Urinary bladder (tissue), 4 donors: ENCODE data around the gene SLC2A4. TPM values are rescaled to one million over a fixed set of nuclear protein-coding genes. Genes with fewer than 3 reads are reported as not detected.
A peak's percentile ranks its signal among the peaks of the same experiment; 100 is the strongest.

Experiments used
- DNase-seq: peaks from one replicate; pipeline ENCODE4 v3.0.0-alpha.2; 2015; ENCODE audit errors: extremely low spot score
- H3K27ac ChIP-seq: one replicate; pipeline ENCODE4 v1.5.1; 2013; ENCODE audit warnings: low read depth, mild to moderate bottlenecking, moderate library complexity
- H3K36me3 ChIP-seq: one replicate; pipeline ENCODE4 v1.6.1; 2013; ENCODE audit warnings: mild to moderate bottlenecking, moderate library complexity; ENCODE audit not compliant: insufficient read depth
- H3K4me1 ChIP-seq: one replicate; pipeline ENCODE4 v1.6.1; 2013; ENCODE audit warnings: mild to moderate bottlenecking, moderate library complexity; ENCODE audit not compliant: insufficient read depth
- H3K4me3 ChIP-seq: one replicate; pipeline ENCODE4 v1.5.1; 2013; ENCODE audit warnings: low read depth, low read length
- WGBS: extraction: QIAGEN DNeasy Blood & Tissue Kit; methylation state at CpG from one replicate; pipeline ENCODE4 v1.1.7; 2013; 5-methylcytosine and 5-hydroxymethylcytosine counted together
- polyA plus RNA-seq: library from polyadenylated mRNA; stranded (reverse); fragments of 200-250 nt; gene quantifications from one replicate; pipeline ENCODE4 v1.2.3, GENCODE V29; 2013
- total RNA-seq: library from RNA; depleted of rRNA; stranded (reverse); fragments of >200 nt; gene quantifications from one replicate; pipeline ENCODE4 v1.2.3, GENCODE V29; 2014
- donor health status: healthy with polysubstance abuse.
- donor health status: healthy.

SLC2A4 gene
- total and polyA plus RNA-seq, 2 donors = 11.6 to 66.1 TPM

DNA sequence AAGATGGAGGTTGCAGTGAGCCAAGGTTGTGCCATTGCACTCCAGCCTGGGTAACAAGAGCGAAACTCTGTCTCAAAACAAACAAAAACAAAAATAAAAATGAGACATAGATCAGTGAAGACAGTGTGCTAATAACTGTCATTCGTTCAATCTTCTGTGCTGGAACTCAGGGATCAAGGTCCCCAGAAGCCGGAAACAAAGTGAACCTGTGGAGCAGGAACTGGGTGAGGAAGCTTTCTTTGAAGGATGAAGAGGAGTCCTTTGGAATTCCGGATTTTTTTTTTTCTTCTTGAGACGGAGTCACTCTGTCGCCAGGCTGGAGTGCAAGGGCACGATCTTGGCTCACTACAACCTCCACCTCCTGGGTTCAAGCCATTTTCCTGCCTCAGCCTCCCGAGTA is 2.1 kb upstream of the SLC2A4 start:
- WGBS = 81% methylated on average over 8 of the region's 8 CpGs
- DNase-seq = no peak
- no peak overlapping the region for H3K27ac ChIP-seq

DNA sequence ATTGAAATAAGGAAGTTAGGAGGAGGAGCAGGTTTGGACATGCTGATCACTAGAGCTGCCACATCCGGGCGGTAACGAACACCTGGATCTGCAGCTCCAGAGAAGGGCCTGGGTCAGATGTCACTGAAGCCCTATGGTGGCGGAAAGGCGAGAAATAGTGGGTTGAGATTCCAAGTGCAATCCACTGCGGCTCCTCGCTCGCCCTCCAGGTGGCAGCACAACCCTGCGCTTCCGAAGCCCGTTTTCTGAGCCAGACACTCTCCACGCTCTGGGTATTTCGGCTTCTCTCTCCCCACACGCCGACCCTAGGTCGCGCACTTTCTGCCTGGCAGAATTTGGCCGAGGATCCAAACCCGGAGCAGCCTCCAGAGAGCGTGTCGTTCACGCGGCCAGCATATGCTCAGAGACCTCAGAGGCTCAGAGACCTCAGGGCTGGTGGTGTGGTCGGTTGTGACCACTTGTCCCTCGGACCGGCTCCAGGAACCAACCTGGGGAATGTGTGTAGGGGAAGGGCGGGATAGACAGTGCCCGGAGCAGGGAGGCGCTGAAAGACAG is 922 bp upstream of the SLC2A4 start:
- H3K36me3 ChIP-seq = no peaks in the 10 kb centered on the region
- DNase-seq = peak; percentile 71
- no peaks in the 10 kb centered on the region for H3K4me1 ChIP-seq
- peak overlapping the region; percentile 62 for H3K27ac ChIP-seq
- H3K4me3 ChIP-seq = peak overlapping the region; percentile 29
- WGBS = under 1% methylated on average over 29 of the region's 29 CpGs

More for the DNA sequence above, 2.1 kb upstream of the SLC2A4 start:
- H3K4me3 ChIP-seq = no peak overlapping the region
- no peaks in the 10 kb centered on the region for H3K36me3 ChIP-seq
- no peaks in the 10 kb centered on the region for H3K4me1 ChIP-seq

DNA sequence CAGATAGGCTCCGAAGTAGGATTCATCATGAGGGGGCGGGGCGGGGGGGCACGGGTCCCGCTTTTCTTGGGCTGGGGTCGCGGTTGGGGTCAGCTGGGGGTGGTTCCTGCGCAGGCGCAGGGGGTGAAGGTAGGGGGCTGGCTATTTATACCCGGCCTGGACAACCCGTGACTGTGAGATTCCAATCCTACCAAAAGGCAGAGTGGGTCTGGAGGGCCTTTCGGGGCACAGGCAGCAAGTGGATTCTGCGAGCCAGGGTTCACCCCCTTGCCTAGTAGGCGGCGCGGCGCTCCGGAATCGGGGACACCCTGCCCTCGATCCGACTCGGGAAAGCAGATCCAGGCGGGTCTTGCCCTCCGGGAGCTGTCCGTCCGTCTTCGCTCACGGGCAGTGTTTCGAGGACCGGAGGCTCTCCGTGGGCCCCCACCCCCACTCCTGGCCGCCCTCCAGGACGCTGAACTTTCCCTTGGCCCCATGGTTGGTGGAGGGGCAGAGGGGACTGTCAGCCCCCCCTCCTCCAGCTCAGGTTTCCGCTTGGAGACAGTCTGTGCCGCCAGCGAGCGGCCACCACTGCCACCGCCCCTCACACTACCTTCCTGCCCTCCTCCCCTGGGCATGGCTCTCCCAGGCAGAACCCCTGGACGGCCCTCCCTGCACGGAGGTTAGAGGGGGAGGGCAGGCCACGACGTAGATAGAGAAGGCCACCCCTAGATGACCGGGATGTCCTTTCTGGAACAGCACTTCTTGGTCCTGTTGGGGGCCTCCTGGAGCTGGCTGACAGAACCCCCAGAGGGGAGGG is 634 bp downstream of the SLC2A4 start:
- 2% methylated on average over 43 of the region's 43 CpGs for WGBS
- DNase-seq = no peak
- Histone ChIP-seq H3K27ac (no peak overlapping the region), H3K4me3 (peak overlapping the region; percentile 45), H3K36me3 (no peaks in the 10 kb centered on the region), H3K4me1 (no peaks in the 10 kb centered on the region)

DNA sequence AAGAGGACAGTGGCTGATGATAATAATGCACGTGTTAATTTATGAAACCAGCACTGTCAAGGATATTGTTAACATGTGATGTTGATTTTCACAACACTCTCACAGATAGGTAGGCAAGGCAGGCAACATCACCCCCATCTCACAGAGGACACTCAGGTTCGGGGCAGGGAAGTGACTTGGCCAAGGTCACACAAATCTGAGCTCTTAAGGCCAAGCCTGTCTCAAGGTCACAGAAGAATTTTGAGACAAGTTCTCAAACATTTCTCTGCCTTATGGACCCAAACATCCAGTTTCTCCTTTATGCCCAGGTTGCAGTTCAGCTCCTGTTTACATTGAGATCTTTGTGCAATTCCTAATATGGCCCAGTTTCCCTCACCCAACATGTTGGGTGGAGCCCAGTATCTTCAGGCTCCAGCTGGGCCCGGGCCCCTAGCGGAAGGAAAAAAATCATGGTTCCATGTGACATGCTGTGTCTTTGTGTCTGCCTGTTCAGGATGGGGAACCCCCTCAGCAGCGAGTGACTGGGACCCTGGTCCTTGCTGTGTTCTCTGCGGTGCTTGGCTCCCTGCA is 1.3 kb downstream of the SLC2A4 start:
- DNase-seq = no peak
- no peaks in the 10 kb centered on the region for H3K4me1 ChIP-seq

DNA sequence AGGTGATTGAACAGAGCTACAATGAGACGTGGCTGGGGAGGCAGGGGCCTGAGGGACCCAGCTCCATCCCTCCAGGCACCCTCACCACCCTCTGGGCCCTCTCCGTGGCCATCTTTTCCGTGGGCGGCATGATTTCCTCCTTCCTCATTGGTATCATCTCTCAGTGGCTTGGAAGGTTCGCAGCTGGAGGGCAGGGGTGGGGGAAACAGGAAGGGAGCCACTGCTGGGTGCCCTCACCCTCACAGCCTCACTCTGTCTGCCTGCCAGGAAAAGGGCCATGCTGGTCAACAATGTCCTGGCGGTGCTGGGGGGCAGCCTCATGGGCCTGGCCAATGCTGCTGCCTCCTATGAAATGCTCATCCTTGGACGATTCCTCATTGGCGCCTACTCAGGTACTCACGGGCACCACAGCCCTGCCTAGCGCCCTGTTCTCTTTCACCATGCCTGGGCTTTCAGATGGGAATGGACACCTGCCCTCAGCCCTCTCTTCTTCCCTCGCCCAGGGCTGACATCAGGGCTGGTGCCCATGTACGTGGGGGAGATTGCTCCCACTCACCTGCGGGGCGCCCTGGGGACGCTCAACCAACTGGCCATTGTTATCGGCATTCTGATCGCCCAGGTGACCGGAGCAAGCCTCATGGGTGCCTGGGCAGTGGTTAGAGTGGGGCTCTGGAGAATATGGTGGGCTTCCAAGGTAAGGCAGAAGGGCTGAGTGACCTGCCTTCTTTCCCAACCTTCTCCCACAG is 2.1 kb downstream of the SLC2A4 start:
- Histone ChIP-seq H3K36me3 (no peaks in the 10 kb centered on the region), H3K4me3 (no peak overlapping the region), H3K27ac (no peak overlapping the region), H3K4me1 (no peaks in the 10 kb centered on the region)
- 79% methylated on average over 18 of the region's 18 CpGs for whole genome bisulfite sequencing
- no peak for DNase-seq

More for the DNA sequence above, 1.3 kb downstream of the SLC2A4 start:
- Histone ChIP-seq H3K4me3 (no peak overlapping the region), H3K36me3 (no peaks in the 10 kb centered on the region), H3K27ac (no peak overlapping the region)
- WGBS = 38% methylated on average over 6 of the region's 6 CpGs

DNA sequence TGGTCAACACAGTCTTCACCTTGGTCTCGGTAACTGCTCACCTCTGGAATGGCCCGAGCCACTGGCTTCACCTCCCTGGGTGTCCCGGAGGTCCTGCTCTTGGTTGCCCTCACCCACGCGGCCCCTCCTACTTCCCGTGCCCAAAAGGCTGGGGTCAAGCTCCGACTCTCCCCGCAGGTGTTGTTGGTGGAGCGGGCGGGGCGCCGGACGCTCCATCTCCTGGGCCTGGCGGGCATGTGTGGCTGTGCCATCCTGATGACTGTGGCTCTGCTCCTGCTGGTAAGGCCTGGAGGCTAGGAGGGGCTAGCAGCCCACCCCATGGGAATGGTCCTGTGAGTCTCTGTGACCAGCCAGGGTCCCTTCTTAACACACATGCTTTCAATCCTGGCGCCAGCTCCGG is 3.4 kb downstream of the SLC2A4 start:
- no peak overlapping the region for H3K27ac ChIP-seq
- DNase-seq = no peak
- H3K36me3 ChIP-seq = no peaks in the 10 kb centered on the region
- 94% methylated on average over 16 of the region's 16 CpGs for WGBS
- H3K4me1 ChIP-seq = no peaks in the 10 kb centered on the region
- H3K4me3 ChIP-seq = no peak overlapping the region

DNA sequence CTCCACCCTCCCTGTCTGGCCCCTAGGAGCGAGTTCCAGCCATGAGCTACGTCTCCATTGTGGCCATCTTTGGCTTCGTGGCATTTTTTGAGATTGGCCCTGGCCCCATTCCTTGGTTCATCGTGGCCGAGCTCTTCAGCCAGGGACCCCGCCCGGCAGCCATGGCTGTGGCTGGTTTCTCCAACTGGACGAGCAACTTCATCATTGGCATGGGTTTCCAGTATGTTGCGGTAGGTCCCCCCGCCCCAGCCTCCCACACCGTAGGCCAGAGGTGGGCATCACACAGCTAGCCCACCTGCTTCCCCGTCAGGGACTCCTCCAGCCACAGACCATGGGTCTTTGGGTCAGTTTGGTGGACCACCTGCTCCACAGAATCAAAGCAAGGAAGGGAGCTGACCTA is 4.2 kb downstream of the SLC2A4 start:
- 84% methylated on average over 12 of the region's 12 CpGs for WGBS

DNA sequence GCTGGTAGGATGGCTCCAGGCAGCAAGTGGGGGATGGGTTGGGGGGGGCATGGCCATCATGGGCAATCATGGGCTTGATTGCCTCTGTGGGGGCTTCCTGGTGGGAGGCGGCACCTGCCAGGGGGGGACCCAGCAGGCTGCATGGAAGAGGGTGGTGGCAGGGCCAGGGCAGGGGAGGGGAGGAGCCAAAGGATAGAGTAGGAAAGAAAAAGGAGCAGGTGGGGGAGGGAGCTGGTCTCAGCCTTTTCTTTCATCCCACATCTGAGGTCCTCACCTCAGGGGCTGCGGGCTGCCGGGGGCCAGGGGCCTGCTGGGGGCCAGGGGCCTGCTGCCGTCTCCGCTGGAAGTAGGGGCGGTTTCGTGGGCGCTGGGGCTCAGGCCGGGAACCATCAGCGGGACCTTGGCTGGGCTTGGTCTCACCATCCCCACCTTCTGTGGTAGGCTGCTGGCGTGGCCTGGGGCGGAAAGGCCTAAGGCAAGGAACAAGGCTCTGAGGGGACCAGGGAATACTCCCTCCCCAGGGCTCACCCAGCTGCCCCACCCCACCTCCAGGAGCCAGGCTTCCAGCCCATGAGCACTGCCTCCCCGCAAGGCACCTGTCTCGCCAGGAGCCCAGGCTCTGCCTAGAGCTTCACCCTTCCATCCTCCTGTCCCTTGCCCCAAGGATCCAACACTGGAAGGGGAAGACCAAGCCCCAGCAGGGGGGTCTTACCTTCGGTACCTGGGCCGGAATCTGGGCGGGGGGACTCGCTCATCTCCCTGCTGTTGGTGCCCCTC is 7.9 kb downstream of the SLC2A4 start:
- DNase-seq = no peak
- WGBS = 73% methylated on average over 18 of the region's 18 CpGs
- no peaks in the 10 kb centered on the region for H3K4me1 ChIP-seq
- H3K27ac ChIP-seq = no peak overlapping the region
- no peaks in the 10 kb centered on the region for H3K36me3 ChIP-seq
- no peak overlapping the region for H3K4me3 ChIP-seq

More for the DNA sequence above, 4.2 kb downstream of the SLC2A4 start:
- Histone ChIP-seq H3K36me3 (no peaks in the 10 kb centered on the region), H3K4me1 (no peaks in the 10 kb centered on the region), H3K4me3 (no peak overlapping the region), H3K27ac (no peak overlapping the region)
- DNase-seq = no peak

DNA sequence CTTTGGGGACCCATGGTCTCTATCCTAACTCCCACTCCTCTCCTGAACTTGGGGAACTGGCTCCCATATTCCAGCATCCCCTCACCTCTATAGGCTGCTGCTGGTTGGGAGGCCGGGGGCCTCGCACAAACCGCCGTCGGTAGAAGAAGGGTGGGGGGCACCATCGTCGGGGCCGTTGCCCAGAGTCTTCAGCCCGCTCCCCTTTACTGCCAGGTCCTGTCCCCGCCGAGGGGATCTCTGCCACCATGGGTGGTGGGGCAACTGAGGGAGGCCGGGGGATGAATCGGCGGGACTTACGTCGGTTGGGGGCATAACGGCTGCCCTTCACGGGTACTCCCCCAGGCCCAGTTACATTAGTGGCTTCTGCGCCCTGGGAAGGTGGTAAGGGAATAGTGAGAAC is 8.6 kb downstream of the SLC2A4 start:
- no peak for DNase-seq
- no peaks in the 10 kb centered on the region for H3K36me3 ChIP-seq
- 86% methylated on average over 19 of the region's 19 CpGs for WGBS
- no peaks in the 10 kb centered on the region for H3K4me1 ChIP-seq
- no peak overlapping the region for H3K4me3 ChIP-seq
- H3K27ac ChIP-seq = no peak overlapping the region

DNA sequence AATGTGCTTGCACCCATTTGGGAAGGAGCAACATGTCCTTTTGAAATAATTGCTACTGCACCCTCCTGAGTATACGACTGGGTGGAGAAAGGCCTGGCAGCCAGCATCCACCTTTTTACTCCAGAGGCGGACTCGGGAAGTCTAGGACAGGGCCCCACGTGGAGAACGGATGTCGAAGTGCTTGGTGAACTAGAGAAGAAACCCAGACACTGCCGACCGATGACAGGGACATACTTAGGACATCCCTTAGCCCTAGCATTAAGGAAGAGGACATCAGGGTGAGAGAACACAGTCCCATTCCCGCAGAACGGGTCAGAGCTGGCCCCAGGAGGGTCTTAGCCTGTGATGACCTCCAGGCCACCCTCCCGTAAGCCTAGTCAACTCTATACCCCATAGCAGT is 9.2 kb downstream of the SLC2A4 start:
- WGBS = 57% methylated on average over 11 of the region's 11 CpGs
- Histone ChIP-seq H3K36me3 (no peaks in the 10 kb centered on the region), H3K4me3 (no peak overlapping the region), H3K4me1 (no peaks in the 10 kb centered on the region), H3K27ac (no peak overlapping the region)
- DNase-seq = no peak

DNA sequence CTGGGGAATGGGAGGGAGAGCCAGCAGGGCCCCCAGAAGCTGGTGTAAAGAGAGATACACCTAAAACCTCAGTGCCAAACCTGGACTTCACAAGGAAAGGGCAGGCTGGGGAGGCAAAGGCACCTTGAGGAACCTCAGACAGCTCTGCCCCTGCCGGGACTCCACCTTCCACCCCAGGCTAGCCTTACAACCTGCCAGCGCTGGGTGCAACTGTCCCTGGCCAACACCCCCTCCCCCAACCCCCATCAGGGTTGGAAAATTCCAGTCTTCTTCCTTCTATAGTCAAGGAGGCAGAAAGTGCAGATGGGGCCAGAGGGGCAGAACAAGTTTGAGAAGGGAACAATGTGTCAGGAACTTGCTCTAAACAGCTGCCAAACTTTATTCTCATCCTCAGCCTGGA is 10.7 kb downstream of the SLC2A4 start:
- 53% methylated on average over 2 of the region's 2 CpGs for WGBS
- no peaks in the 10 kb centered on the region for H3K36me3 ChIP-seq
- H3K4me3 ChIP-seq = no peak overlapping the region
- H3K27ac ChIP-seq = no peak overlapping the region
- H3K4me1 ChIP-seq = peaks cover 2% of the 10 kb centered on the region
- DNase-seq = no peak

DNA sequence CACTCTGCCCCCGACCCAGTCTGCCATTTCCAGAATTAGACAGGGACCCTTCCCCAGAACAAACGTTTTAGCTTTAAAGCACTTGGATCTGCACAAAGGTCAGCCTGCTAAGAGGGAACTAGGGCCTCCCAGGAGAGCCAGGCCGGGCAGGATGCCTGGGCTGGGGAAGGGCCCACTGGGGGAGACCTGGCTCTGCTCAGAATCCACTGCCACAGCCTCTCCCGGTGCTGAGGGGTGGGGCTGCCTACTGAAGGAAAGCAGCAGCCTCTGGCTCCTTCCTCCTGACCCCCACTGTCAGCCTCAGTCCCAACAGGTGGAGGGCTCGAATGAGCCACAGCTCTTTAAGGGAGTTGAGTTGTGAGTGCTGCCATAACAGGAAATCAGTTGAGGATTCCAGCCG is 11.2 kb downstream of the SLC2A4 start:
- no peak for DNase-seq
- Histone ChIP-seq H3K4me3 (no peak overlapping the region), H3K4me1 (peaks cover 2% of the 10 kb centered on the region), H3K27ac (no peak overlapping the region), H3K36me3 (no peaks in the 10 kb centered on the region)
- WGBS = 16% methylated on average over 6 of the region's 6 CpGs

DNA sequence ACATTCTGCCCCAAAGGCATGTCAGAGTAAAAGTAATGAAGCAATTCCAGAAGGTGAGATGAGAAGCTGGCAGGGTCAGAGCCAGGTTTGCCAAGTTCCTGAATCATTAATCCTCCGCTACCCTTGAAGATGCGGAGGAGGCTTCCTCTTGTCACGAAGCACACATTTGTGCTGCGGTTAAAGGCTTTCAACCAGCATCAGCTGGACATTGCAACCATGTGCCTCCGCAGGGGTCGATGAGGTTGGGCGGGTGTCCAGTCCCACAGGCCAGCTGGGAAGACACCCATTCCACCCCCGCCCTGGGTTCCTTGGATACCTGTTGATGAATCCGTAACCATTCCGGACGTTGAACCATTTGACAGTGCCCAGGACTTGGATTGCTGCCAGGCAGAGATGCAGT is 11.6 kb downstream of the SLC2A4 start:
- Histone ChIP-seq H3K36me3 (no peaks in the 10 kb centered on the region), H3K27ac (no peak overlapping the region), H3K4me3 (no peak overlapping the region), H3K4me1 (peaks cover 2% of the 10 kb centered on the region)
- no peak for DNase-seq
- WGBS = 68% methylated on average over 11 of the region's 11 CpGs
